Head of caudate nucleus (tissue), 42 donors: ENCODE measurements around the gene GALNT12.

Source experiments
- DNase-seq, 42 donors: peaks; one replicate each; pipeline versions ENCODE4 v3.0.0 to v3.0.0-alpha.2; 2020 to 2021; ENCODE audit warnings: mixed read lengths in 7 of 42
- intact Hi-C: fragments of 100-400 bp; cut with DNase I; formaldehyde crosslinking; loops from one replicate; pipeline ENCODE4 v1.15.0; 2022

The GALNT12 gene

DNA sequence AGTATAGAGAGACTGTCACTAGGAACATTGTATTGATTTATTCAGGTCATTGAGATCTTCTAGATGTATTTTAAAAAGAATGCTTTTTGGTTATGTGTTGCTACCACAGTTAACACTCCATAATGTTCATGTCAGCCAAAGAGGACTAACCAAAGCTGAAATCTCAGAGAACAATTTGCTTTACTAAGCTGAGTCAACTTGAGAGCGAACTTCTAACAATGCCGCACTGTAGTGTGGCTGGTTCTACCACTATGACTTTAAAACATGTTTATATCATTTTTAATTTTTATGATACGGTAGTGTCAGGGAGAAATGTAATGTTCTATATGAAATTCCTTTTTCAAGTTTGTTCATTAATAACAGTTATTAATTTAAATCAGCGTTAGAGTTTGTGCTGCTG, 42.1 kb downstream of the GALNT12 start:
- DNase-seq: no peak
- intact Hi-C loops: no loop called here

DNA sequence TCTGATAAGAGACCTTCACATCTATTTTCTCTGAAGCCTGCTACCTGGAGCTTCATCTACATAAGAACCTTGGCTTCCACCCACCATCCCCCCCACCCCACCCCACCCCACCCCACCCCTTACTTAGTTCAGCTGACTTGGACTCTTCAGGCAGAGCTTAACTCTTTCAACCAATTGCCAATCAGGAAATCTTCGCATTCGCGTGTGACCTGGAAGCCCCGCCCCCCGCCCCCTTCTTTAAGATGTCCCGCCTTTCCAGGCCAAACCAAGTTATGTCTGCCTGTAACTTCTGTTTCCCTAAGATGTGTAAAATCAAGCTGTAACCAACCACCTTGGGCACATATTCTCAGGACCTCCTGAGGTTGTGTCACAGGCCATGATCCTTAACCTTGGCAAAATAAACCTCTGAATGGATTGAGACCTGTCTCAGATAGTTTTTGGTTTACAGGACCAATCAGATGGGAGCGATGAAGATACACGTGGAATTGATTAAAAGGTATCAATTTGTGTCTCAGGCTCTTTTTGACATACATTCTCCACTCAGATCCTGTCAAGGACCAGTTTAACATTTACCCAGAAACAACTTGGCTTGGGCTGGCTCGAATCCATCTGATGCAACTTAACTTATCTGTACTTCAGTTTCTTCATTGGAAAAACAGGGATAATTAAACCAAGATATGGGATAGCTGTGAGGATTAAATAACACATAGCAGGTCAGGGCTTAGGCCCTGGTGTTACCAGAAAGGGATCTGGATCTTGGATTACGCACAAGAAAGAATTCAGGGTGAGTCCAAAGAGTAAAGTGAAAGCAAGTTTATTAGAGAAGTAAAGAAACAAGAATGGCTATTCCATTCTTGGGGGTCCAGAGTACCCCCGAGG, 43.6 kb downstream of the GALNT12 start:
- intact Hi-C loops: loop anchor here (10.0 kb wide), 1 partner anchor 294 kb away; no protein-coding TSS in a partner anchor
- no peak for DNase-seq

DNA sequence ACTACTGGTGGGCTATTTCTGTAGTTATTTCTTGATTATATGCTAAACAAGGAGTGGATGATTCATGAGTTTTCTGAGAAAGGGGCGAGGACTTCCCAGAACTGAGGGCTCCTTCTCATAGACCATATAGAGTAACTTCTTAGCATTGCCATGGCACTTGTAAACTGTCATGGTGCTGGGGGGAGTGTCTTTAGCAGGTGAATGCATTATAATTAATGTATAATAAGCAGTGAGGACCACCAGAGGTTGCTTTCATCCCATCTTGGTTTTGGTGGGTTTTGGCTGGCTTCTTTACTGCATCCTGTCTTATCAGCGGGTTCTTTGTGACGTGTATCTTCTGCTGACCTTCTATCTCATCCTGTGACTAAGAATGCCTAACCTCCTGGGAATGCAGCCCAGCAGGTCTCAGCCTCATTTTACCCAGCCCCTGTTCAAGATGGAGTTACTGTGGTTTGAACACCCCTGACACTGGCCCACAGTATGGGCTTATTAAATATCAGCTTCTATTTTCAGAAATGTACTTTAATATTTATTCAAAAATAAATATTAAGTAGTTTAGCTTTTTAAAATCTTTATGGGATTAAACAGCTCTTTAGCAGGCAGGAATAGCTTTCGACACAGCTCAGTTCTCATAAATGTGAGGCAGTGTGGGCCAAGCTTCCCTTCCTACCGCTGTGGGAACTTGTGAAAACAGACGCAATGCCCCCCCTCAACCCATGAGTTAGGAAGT, 44.4 kb downstream of the GALNT12 start:
- intact Hi-C loops: loop anchor here (10.0 kb wide), 1 partner anchor 293 kb away; no protein-coding TSS in a partner anchor
- DNase-seq: no peak

DNA sequence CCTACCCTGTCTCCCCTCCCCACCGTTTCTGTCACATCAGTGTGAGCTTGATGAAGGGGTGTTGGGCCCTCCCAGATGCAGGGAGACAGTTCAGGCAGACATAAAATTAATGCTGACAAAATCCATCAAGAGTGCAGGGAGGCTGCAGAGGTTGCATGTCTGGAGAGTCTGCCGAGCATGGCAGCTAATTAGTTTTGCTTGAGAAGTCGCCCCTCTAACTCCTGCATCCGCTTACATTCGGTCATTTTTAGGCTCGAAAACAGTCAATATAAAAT, 44.9 kb downstream of the GALNT12 start:
- intact Hi-C loops: loop anchor here (10.0 kb wide), 1 partner anchor 292 kb away; no protein-coding TSS in a partner anchor
- no peak for DNase-seq

DNA sequence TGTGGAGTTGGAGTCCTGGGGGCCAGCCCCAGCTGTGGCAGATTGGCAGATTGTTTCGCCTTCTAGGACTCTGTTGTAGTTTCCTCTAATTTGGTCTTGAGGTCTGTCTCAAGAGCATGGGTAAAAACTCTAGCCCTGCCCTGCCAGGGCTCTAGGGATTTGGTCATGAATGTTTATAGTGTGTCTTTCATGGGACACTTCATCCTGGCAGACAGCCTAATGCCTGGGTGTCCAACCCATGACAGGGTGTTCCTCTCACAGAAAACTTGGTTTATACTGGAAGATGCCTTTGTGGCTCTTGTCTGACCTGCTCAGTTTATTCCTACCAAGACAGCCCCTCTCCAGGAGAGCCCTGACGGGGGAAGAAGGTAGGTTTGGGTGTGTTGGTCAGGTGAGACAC, 45.5 kb downstream of the GALNT12 start:
- no peak for DNase-seq
- intact Hi-C loops: loop anchor here (10.0 kb wide), 1 partner anchor 292 kb away; no protein-coding TSS in a partner anchor

DNA sequence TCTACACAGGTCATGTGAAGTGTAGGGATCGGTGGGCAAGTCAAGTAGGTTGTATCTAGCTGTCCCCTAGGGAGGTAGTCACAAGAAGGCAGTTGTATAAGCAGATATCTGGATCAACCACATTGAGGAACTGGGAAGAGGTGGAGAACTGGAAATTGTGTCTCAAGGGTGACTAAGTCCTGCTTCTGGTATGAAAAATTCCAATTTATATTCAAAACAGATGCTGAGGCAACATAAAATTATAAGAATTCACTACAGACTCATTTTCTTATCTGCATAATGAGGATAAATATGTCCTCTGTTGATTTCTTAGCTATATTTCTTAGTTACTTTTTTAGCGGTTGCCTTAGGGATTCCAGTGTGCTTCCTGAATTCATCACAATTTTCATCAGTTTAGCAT, 46.8 kb downstream of the GALNT12 start:
- DNase-seq: no peak
- intact Hi-C loops: loop anchor here (10.0 kb wide), 1 partner anchor 291 kb away; no protein-coding TSS in a partner anchor

DNA sequence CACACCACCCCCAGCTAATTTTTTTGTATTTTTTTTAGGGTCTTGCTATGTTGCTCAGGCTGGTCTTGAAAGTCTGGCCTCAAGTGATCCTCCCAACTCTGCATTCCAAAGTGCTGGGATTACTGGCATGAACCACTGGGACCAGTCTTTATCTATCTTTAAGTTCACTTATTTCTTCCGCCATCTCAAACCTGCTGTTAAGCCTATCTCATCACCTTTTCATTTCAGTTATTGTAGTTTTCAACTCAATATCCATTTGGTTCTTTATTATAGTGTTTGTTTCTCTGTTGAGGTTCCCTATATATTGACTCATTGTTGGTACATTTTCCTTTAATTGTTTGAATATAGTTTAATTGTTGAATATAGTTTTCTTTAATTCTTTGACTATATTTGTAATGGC, 48.1 kb downstream of the GALNT12 start:
- no peak for DNase-seq
- intact Hi-C loops: loop anchor here (10.0 kb wide), 1 partner anchor 289 kb away; no protein-coding TSS in a partner anchor

DNA sequence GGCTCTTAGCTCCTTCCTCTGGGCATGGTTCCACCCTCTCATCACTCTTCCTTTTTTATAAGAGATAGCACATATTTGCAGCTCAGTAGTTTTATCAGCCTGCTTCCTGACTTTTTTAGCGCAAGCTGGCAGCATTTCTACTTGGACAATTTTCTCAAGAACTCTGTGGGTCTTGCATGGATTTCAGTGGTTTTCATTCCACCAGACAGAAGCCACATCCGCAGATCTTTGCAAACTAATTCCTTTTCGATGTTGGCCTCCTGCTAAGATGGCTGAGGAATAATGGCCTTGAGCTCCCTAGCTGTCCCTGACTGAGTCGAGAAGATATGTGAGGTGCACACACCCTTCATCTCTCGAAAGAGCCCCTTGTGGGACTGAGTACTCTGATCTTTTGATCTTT, 49.5 kb downstream of the GALNT12 start:
- intact Hi-C loops: loop anchor here (10.0 kb wide), 1 partner anchor 288 kb away; no protein-coding TSS in a partner anchor
- no peak for DNase-seq

DNA sequence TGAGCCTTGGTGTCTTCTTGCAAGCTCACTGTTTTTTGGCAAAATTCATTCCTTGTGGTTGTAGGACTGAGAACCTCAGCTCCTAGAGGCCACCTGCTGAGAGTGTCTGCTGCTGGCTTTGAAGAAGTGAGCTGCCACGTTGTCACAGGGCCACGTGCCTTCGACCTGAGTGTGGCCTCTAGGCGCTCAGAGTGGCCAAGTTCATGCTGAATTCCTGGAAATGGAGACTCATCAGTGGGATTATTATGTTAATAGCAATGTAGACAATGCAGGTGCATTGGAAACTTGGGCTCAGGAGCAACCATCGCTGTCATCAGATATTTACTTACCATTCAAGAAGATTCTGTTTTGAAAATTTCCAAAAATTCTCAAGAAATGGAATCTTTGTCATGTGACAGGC, 52.5 kb downstream of the GALNT12 start:
- no peak for DNase-seq
- intact Hi-C loops: loop anchor here (5.0 to 10.0 kb wide), 2 partner anchors 137 to 285 kb away; no protein-coding TSS in a partner anchor

DNA sequence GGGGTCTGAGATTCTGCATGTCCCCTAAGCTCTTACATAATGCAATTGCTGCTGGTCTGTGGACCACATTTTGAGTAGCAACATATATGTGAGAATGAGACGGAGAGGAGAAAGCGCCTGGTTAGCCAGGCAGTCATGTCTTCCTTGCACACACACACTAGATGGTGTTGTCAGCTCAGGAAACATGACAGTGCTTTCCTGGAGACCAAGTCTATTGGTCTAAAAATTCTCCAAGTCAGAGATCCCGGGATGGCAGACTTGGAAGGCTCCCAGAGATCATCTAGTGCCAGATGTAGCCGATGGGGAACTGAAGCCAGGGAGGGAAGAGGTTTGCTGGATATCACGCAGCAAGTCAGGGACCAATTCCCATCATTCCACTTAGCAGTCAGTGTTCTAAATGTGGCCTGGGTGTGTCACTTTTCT, 53.4 kb downstream of the GALNT12 start:
- peak in 38 of 42 donors; percentile 21 to 81 (median 56) for DNase-seq
- intact Hi-C loops: loop anchor here (5.0 kb wide), 1 partner anchor 136 kb away; no protein-coding TSS in a partner anchor

DNA sequence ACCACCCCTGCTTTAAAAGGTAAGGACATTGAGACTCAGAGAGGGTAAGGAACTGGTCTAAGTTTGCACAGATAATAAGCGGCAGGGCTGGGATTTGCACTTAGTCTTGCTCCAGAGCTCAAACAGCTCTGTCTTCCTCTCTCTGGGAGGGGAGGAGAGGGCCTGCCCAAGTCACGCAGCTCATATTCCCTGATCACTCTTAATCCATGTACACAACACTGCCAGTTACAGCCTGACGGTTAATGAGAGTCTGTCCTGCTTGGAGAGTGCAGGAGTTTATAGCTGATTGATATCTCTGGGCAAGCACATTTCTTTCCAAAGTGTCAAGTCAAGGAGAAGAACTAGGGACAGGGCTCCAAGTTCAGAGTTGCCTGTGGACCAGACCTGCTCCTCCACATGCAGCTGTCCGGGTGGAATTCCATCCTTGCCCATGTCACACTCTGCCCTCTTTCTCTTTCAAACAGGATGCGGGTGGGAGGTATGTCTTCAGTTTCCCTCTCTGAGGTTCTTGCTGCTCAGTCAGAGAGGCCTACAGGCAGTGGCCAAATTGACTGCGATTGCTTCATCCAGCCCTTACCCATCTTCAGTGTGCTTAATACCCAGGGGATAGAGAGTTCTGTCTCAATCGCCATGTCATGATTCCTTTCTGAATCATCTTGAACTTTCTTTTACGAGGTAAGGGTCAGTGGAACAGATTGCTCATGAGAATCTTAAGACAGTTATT, 54.5 kb downstream of the GALNT12 start:
- DNase-seq: no peak
- intact Hi-C loops: loop anchor here (5.0 kb wide), 1 partner anchor 135 kb away; no protein-coding TSS in a partner anchor

DNA sequence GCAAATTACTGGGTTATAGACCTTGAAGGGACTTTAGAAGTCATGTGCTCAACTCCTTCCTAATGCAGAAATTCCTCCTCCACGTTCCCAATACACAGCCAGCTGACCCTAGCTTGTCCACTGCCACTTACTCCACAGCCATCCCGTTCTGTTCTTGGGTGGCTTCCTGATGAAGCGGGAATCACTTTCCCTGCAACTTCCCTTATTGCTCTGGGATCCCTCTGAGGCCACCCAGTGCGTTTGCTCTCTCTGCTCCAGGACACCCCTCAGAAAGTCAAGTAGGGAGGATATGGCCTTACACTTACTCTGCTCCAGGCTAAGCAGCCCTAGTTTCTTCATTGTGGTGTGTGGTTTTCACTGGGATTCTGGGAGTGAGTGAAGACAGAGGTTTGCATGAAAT, 55.5 kb downstream of the GALNT12 start:
- DNase-seq: peak in 2 of 42 donors; percentile 10 to 18
- intact Hi-C loops: loop anchor here (5.0 kb wide), 1 partner anchor 134 kb away; no protein-coding TSS in a partner anchor

DNA sequence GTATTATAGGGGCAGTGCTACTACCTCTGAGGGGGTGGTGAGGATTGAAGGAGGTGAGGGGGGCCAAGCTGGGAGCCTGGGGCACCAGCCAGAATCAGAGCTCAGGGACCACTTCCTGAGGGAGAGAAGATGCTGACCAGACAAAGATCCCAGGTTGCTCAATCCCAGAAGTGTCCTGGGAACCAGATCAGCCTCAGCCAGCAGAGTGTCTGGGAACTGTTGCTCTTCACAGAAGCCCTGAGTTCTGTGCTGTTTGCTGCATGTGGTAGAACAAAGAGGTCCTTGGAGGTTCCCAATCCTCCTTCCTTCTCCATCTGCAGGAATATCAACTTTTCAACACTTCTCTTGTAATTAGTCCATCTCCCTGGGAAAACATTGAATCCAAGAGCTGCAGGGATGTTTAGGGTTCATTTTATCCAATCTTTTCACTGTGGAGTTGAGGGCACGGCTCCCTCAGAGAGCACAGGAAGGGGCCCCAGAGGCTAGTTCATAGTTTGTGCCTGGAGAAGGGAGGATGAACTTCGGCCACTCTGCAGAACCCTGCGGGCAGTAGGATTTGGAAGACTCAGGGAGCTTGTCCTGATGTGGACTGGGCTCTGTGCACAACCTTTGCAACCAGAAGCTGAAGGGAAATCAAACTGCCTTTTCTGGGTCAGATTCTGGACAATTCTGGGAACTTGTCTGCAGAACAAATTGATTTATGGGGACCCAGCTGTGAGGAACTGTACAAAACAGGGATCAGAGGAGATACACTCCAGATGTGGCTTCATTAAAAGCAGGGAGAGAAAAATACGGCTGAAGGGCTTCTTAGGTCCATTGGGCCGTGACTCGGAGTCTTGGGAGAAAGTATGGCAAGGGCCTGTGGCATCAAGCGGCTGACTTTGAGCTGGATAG, 57.1 kb downstream of the GALNT12 start:
- intact Hi-C loops: loop anchor here (5.0 kb wide), 1 partner anchor 133 kb away; no protein-coding TSS in a partner anchor
- no peak for DNase-seq

DNA sequence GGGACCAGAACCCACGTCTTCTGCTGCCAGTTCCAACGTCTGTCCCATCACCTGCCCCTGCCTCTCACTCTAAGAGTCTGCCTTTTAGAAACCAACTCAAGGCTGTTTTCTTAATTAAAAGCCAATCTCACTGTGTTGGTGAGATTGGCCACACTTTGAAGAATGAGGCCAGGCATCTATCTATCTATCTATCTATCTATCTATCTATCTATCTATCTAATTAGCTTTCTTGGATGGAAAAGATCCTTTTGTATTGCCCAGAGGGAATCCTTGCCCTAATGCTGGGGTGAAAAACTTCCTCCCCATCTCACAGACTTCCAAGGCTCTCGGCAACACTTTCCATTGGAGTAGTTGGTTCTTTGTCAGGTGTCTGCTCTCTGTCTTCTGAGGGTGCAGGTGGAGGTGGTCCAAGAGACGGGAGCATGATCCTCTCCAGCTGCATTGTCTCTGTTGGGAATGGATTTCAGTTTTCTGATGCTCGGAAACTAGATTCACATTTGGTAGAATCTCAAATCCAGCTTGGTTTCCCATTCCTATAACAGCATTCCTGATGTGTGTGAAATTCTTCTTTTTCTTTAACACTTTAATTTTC, 57.9 kb downstream of the GALNT12 start:
- intact Hi-C loops: no loop called here

DNA sequence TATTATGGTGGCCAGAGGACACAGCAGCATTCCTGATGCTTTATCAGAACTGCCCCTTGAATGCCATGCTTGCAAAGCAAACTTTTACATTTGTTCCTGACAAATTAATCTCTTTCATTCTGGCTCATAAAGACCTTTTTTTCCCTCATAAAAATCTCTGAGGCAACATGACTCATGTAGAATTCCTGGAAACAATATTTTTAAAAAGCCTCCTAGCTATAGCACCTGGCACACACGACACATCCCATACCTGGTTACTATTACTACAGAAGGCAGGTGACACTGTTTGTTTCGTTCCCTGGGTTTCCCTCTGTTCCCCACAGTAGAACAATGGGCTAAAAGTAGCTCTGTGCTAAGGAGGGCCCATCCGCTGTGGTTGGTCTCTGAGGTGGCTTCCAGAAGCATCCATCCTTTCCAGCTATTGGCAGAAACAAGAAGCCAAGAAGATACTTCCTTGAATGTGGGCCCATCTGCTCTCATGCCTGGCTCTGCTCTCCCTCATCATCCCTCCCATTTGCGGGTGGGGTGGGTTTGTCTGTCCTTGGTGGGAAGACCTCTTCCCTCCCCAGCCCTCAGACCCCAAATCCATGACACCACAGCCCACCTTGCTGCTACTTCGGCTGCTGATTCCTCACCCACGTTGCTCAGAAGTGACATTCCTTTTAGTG, 59.1 kb downstream of the GALNT12 start:
- intact Hi-C loops: no loop called here
- DNase-seq: peak in 2 of 42 donors; percentile 7 to 25

More for the DNA sequence above, 57.9 kb downstream of the GALNT12 start:
- DNase-seq: peak in 1 of 42 donors; percentile 19

DNA sequence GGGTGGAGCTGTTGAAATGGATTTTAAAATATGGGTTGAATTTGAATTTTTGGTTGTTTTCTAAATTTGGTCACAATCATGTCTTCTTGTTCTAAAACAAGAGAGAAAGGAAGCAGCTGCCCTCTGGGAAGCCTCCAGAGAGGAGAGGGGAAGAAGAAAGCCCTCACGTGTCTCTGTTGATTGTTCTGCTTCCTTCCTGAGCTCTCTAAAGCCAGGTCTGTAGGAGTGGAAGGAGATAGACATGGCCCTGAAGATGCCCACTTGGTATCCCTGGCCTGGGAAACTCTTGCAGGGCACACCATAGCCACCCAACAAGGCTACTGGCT, 59.6 kb downstream of the GALNT12 start:
- intact Hi-C loops: no loop called here
- DNase-seq: peak in 5 of 42 donors; percentile 10 to 29 (median 19)
